B cell (primary cell): ENCODE measurements around the gene EPOP.

Experiments used
- EZH2 ChIP-seq: IDR thresholded peaks from 2 replicates; pipeline ENCODE4 v1.6.1; 2012; ENCODE audit warnings: borderline replicate concordance, low read depth, mild to moderate bottlenecking, moderate library complexity, low read length; ENCODE audit not compliant: insufficient read depth, poor library complexity, severe bottlenecking
- TF ChIP-seq, protein P1 (sequence below): fragments of 200-600 bp; IDR thresholded peaks from one replicate; pipeline ENCODE4 v1.8.0; 2022; ENCODE audit warnings: antibody characterized with exemption, mild to moderate bottlenecking

DNA sequence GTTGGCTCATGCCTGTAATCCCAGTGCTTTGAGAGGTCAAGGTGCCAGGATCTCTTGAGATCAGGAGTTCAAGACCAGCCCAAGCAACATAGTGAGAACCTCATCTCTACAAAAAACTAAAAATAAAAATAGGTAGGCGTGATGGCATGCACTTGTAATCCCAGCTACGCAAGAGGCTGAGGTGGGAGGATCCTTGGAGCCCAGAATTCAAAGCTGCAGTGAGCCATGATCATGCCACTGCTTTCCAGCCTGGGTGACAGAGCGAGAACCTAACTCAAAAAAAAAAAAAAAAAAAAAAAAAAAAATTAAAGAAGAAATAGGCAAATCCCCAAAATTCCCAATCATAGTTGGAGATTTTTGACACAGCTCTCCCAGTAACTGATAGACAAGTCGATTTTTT lies 36.8 kb downstream of the EPOP start:
- TF ChIP-seq, protein P1, sequence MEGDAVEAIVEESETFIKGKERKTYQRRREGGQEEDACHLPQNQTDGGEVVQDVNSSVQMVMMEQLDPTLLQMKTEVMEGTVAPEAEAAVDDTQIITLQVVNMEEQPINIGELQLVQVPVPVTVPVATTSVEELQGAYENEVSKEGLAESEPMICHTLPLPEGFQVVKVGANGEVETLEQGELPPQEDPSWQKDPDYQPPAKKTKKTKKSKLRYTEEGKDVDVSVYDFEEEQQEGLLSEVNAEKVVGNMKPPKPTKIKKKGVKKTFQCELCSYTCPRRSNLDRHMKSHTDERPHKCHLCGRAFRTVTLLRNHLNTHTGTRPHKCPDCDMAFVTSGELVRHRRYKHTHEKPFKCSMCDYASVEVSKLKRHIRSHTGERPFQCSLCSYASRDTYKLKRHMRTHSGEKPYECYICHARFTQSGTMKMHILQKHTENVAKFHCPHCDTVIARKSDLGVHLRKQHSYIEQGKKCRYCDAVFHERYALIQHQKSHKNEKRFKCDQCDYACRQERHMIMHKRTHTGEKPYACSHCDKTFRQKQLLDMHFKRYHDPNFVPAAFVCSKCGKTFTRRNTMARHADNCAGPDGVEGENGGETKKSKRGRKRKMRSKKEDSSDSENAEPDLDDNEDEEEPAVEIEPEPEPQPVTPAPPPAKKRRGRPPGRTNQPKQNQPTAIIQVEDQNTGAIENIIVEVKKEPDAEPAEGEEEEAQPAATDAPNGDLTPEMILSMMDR = no peak
- no peak for TF ChIP-seq EZH2
